ENCODE data around the gene GADD45G. TPM values are rescaled to one million over a fixed set of nuclear protein-coding genes. Genes with fewer than 3 reads are reported as not detected.

The GADD45G gene
- total RNA-seq, 1 experiment from 2014 or later: 7.7 TPM

DNA sequence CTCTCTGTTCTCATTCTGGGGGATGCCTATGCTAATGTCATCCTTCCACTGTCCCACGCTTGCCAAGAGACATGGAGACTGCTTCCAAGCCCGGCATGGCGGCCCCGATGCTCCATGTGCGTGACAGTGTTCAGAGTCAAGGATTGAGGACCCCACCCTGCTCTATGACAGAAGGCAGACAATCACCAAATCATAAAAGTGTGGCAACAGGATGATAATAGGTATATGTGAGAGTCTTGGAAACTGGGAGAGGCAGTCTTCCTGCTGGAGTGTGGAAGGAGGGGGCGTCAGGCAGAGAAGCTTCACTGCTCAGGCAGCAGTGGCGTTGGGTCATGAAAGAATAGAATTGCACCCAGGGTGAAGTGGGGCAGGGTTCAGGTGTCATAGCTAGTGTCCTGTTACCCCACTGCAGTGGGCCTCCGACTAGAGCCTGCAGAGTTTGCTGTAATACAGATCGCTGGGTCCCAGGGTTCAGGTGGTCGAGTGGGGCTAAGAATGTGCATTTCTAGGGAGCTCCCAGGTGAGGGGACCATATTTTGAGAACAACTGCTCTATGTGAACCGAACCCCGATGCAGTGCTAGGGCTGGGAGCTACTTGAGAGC, 12.5 kb upstream of the GADD45G start:
- Histone ChIP-seq H3K23ac (ENCODE audit: insufficient read length, low read depth, low read length) (no peak overlapping the region), H4K20me1 (ENCODE audit: control insufficient read depth, insufficient read depth, insufficient read length) (no peaks in the 10 kb centered on the region), H2BK5ac (ENCODE audit: insufficient read length, low read length) (no peak overlapping the region), H2BK20ac (ENCODE audit: low read depth, low read length, poor library complexity, severe bottlenecking) (no peak overlapping the region), H3K79me2 (ENCODE audit: insufficient read depth, low read length) (no peaks in the 10 kb centered on the region), H4K8ac (replicated peaks; ENCODE audit: insufficient read length, low read depth, low read length) (no peak overlapping the region), H3K79me1 (ENCODE audit: insufficient read depth, low read depth, low read length, poor library complexity, severe bottlenecking) (no peaks in the 10 kb centered on the region), H3K18ac (ENCODE audit: insufficient read length, low read depth, low read length) (no peak overlapping the region), H3K23me2 (ENCODE audit: insufficient read length, low read depth, low read length, poor library complexity, severe bottlenecking) (no peaks in the 10 kb centered on the region), H2AK5ac (ENCODE audit: insufficient read length, low read length) (no peak overlapping the region), H3K4me1 (ENCODE audit: insufficient read depth, low read length) (peaks cover 3% of the 10 kb centered on the region), H3K27ac (ENCODE audit: insufficient read length, low read depth, low read length) (no peak overlapping the region), H3K56ac (ENCODE audit: insufficient read length, low read depth, low read length) (no peak overlapping the region), H2AFZ (ENCODE audit: low read length) (no peak overlapping the region), H3K27me3 (ENCODE audit: insufficient read depth, low read length) (no peaks in the 10 kb centered on the region), H3T11ph (ENCODE audit: low read length) (no peak overlapping the region), H4K91ac (ENCODE audit: insufficient read length, low read depth, low read length) (no peak overlapping the region), H4K5ac (ENCODE audit: insufficient read length, low read depth, low read length) (no peak overlapping the region), H3K9me3 (ENCODE audit: control insufficient read depth, low read depth, low read length) (no peaks in the 10 kb centered on the region), H2BK12ac (ENCODE audit: insufficient read length, low read depth, low read length) (no peak overlapping the region), H2BK15ac (ENCODE audit: low read depth, low read length) (no peak overlapping the region), H3K4me2 (ENCODE audit: insufficient read depth, insufficient read length, low read length) (no peak overlapping the region), H2BK120ac (ENCODE audit: low read depth, low read length, poor library complexity, severe bottlenecking) (no peak overlapping the region), H3K4ac (ENCODE audit: low read depth, low read length) (no peak overlapping the region), H3K9ac (ENCODE audit: extremely low read depth, insufficient read length, low read length) (no peak overlapping the region), H3K14ac (ENCODE audit: insufficient read depth, low read length) (no peak overlapping the region)
- Mint-ChIP-seq H3K4me1 (peaks cover 19 to 22% of the 10 kb centered on the region in 2 experiments), H3K27ac (peak overlapping the region in 1 of 3 experiments; percentile 9; a peak in 2 of 7 replicates), H3K36me3 (ENCODE audit: insufficient read depth in 1 of 3, low read depth in 3 of 3) (no peaks in the 10 kb centered on the region), H3K27me3 (ENCODE audit: low read depth) (peaks cover 7% of the 10 kb centered on the region), H3K4me3 (no peak overlapping the region), H3K9me3 (no peaks in the 10 kb centered on the region)
- WGBS (ENCODE audit: extremely low coverage, insufficient read length, low lambda C conversion rate): no CpG with 5 or more reads among the region's 12 CpGs
- no peak for DNase-seq
- TF ChIP-seq, protein P1, sequence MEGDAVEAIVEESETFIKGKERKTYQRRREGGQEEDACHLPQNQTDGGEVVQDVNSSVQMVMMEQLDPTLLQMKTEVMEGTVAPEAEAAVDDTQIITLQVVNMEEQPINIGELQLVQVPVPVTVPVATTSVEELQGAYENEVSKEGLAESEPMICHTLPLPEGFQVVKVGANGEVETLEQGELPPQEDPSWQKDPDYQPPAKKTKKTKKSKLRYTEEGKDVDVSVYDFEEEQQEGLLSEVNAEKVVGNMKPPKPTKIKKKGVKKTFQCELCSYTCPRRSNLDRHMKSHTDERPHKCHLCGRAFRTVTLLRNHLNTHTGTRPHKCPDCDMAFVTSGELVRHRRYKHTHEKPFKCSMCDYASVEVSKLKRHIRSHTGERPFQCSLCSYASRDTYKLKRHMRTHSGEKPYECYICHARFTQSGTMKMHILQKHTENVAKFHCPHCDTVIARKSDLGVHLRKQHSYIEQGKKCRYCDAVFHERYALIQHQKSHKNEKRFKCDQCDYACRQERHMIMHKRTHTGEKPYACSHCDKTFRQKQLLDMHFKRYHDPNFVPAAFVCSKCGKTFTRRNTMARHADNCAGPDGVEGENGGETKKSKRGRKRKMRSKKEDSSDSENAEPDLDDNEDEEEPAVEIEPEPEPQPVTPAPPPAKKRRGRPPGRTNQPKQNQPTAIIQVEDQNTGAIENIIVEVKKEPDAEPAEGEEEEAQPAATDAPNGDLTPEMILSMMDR (conservative IDR thresholded peaks at IDR 0.05): no peak
